OCI-LY7 (cell line): ENCODE data around the gene RPL38.

Experiments used
- EZH2phosphoT487 ChIP-seq: fragments of 200-600 bp; sonication (generic); IDR thresholded peaks from 2 replicates; pipeline ENCODE4 v1.6.1; 2018; ENCODE audit warnings: low read depth, borderline replicate concordance, mild to moderate bottlenecking, mixed run types, antibody characterized with exemption, low read length, moderate library complexity, mixed read lengths
- TF ChIP-seq, protein P1 (sequence below): fragments of 200-600 bp; sonication (generic); conservative IDR thresholded peaks from 2 replicates; pipeline ENCODE4 v1.5.1; 2014; ENCODE audit warnings: mild to moderate bottlenecking, antibody characterized with exemption, low read length, moderate library complexity, mixed read lengths

DNA sequence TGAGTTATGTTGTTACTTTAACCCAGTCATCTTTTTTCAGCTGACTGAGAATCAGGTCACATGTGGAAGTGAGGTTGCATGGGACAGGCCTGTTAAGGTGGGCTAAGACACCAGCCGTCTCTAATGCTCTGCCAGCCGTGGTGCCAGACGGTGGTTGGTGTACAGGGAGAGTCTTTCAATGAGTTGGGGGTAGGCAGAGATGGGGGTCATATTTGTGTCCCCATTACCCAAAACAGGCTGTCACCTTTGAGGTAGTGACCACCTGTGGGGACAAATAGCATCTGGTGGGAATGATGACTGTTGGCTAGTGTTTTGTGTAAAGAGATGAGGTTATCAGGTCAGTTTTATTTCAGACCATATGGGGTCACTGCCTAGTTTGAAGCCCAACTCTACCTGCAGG lies 1.8 kb downstream of the RPL38 start:
- TF ChIP-seq, protein P1, sequence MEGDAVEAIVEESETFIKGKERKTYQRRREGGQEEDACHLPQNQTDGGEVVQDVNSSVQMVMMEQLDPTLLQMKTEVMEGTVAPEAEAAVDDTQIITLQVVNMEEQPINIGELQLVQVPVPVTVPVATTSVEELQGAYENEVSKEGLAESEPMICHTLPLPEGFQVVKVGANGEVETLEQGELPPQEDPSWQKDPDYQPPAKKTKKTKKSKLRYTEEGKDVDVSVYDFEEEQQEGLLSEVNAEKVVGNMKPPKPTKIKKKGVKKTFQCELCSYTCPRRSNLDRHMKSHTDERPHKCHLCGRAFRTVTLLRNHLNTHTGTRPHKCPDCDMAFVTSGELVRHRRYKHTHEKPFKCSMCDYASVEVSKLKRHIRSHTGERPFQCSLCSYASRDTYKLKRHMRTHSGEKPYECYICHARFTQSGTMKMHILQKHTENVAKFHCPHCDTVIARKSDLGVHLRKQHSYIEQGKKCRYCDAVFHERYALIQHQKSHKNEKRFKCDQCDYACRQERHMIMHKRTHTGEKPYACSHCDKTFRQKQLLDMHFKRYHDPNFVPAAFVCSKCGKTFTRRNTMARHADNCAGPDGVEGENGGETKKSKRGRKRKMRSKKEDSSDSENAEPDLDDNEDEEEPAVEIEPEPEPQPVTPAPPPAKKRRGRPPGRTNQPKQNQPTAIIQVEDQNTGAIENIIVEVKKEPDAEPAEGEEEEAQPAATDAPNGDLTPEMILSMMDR: no peak
- no peak for TF ChIP-seq EZH2phosphoT487
